Activated CD4-positive, alpha-beta T cell treated with anti-CD3 and anti-CD28 coated beads, Interleukin-2, amount 50 U/mL, for 1 hour (primary cell): Measurements from ENCODE around the gene PIK3AP1.
"Not testable (repeated sequence)": the region's sequence is repeated elsewhere in the genome, so short reads cannot be mapped to it uniquely, and the experiment has no call there.

ENCODE experiments used
- DNase-seq: peaks from one replicate; pipeline ENCODE4 v3.0.0-alpha.2; 2020

Gene PIK3AP1

GRCh38 chr10:96721207-96721572, 876 bp upstream of the PIK3AP1 start:
- DNase-seq: no peak

- DNase-seq: peak; percentile 29
Measured at GRCh38 chr10:96719850-96720421, 378 bp downstream of the PIK3AP1 start.

- no peak for DNase-seq
Measured at GRCh38 chr10:96719200-96719599, 1.1 kb downstream of the PIK3AP1 start.

- no peak for DNase-seq
Measured at GRCh38 chr10:96718304-96718990, 1.9 kb downstream of the PIK3AP1 start.

- DNase-seq: no peak
Measured at GRCh38 chr10:96716390-96716789, 3.9 kb downstream of the PIK3AP1 start.

- DNase-seq: no peak
Measured at GRCh38 chr10:96714746-96715255, 5.5 kb downstream of the PIK3AP1 start.

- DNase-seq: no peak
Measured at GRCh38 chr10:96714031-96714590, 6.2 kb downstream of the PIK3AP1 start.

GRCh38 chr10:96712662-96713271, 7.5 kb downstream of the PIK3AP1 start:
- no peak for DNase-seq

GRCh38 chr10:96711048-96711728, 9.1 kb downstream of the PIK3AP1 start:
- no peak for DNase-seq

GRCh38 chr10:96709525-96709924, 10.8 kb downstream of the PIK3AP1 start:
- DNase-seq: no peak

- no peak for DNase-seq
Measured at GRCh38 chr10:96708996-96709395, 11.3 kb downstream of the PIK3AP1 start.

GRCh38 chr10:96708456-96708855, 11.9 kb downstream of the PIK3AP1 start:
- no peak for DNase-seq

- DNase-seq: no peak
Measured at GRCh38 chr10:96706331-96706853, 13.9 kb downstream of the PIK3AP1 start.

- no peak for DNase-seq
Measured at GRCh38 chr10:96705134-96705533, 15.2 kb downstream of the PIK3AP1 start.

- no peak for DNase-seq
Measured at GRCh38 chr10:96704563-96704962, 15.8 kb downstream of the PIK3AP1 start.

- DNase-seq: no peak
Measured at GRCh38 chr10:96703358-96703757, 17.0 kb downstream of the PIK3AP1 start.

- DNase-seq: no peak
Measured at GRCh38 chr10:96701265-96701664, 19.0 kb downstream of the PIK3AP1 start.

- DNase-seq: no peak
Measured at GRCh38 chr10:96700374-96701099, 19.8 kb downstream of the PIK3AP1 start.

GRCh38 chr10:96699613-96700012, 20.7 kb downstream of the PIK3AP1 start:
- DNase-seq: no peak

GRCh38 chr10:96698305-96698704, 22.0 kb downstream of the PIK3AP1 start:
- not testable (repeated sequence) for DNase-seq

- DNase-seq: no peak
Measured at GRCh38 chr10:96697438-96697837, 22.9 kb downstream of the PIK3AP1 start.

- DNase-seq: no peak
Measured at GRCh38 chr10:96696845-96697425, 23.4 kb downstream of the PIK3AP1 start.
